Endometrial microvascular endothelial cells (primary cell): Measurements from ENCODE around the gene ITGB3BP. TPM values are rescaled to one million over a fixed set of nuclear protein-coding genes. Genes with fewer than 3 reads are reported as not detected.
"Not testable (repeated sequence)": the region's sequence is repeated elsewhere in the genome, so short reads cannot be mapped to it uniquely, and the experiment has no call there.

Source experiments
- in situ Hi-C: cut with HindIII; loops from 2 replicates; pipeline ENCODE4 v1.10.0; 2017; ENCODE audit warnings: low sequenced_read_pairs, low pct_unique_long_range_greater_than_20kb; ENCODE audit errors: inconsistent ontology term
- total RNA-seq: library from RNA; depleted of rRNA; stranded (reverse); fragments of >200 nt; gene quantifications from one replicate; pipeline ENCODE4 v1.2.3, GENCODE V29; 2015; ENCODE audit errors: inconsistent ontology term

Gene ITGB3BP
- 28.8 TPM for total RNA-seq

- in situ Hi-C loops, result no loop called here
These were observed at the start of gene ITGB3BP, which contains the start of gene EFCAB7 for GRCh38 chr1:63522891-63523728. ITGB3BP (minus strand) TSS chr1:63523225; CDS start chr1:63523133, 92 bp downstream. EFCAB7 (plus strand) TSS chr1:63523525; CDS start chr1:63525573, 2,048 bp downstream.

GRCh38 chr1:63572686-63573085 is 49.7 kb upstream of the ITGB3BP start:
- in situ Hi-C loops, result not testable (repeated sequence)

GRCh38 chr1:63569640-63570316 is 46.8 kb upstream of the ITGB3BP start:
- in situ Hi-C loops, result no loop called here

- in situ Hi-C loops, result no loop called here
These were observed 46.0 kb upstream of the ITGB3BP start for GRCh38 chr1:63569068-63569467.

GRCh38 chr1:63563745-63564144 is 40.7 kb upstream of the ITGB3BP start:
- in situ Hi-C loops, result no loop called here

GRCh38 chr1:63559357-63559756 is 36.3 kb upstream of the ITGB3BP start:
- in situ Hi-C loops, result no loop called here

- in situ Hi-C loops, result no loop called here
These were observed 34.5 kb upstream of the ITGB3BP start for GRCh38 chr1:63557365-63557987.

GRCh38 chr1:63555480-63555879 is 32.5 kb upstream of the ITGB3BP start:
- in situ Hi-C loops, result no loop called here

- in situ Hi-C loops, result no loop called here
These were observed 25.9 kb upstream of the ITGB3BP start for GRCh38 chr1:63548877-63549276.

- in situ Hi-C loops, result no loop called here
These were observed 25.3 kb upstream of the ITGB3BP start for GRCh38 chr1:63548303-63548702.

- in situ Hi-C loops, result no loop called here
These were observed 24.7 kb upstream of the ITGB3BP start for GRCh38 chr1:63547621-63548294.

GRCh38 chr1:63545780-63546179 is 22.8 kb upstream of the ITGB3BP start:
- in situ Hi-C loops, result no loop called here

GRCh38 chr1:63537940-63538339 is 14.9 kb upstream of the ITGB3BP start:
- in situ Hi-C loops, result no loop called here

- in situ Hi-C loops, result no loop called here
These were observed 14.0 kb upstream of the ITGB3BP start for GRCh38 chr1:63537006-63537405.

- in situ Hi-C loops, result no loop called here
These were observed 11.4 kb upstream of the ITGB3BP start for GRCh38 chr1:63534406-63534805.

- in situ Hi-C loops, result no loop called here
These were observed 10.9 kb upstream of the ITGB3BP start for GRCh38 chr1:63533931-63534330.

GRCh38 chr1:63532727-63533126 is 9.7 kb upstream of the ITGB3BP start:
- in situ Hi-C loops, result no loop called here

- in situ Hi-C loops, result no loop called here
These were observed 1.2 kb upstream of the ITGB3BP start for GRCh38 chr1:63524201-63524600.

- in situ Hi-C loops, result no loop called here
These were observed 713 bp upstream of the ITGB3BP start for GRCh38 chr1:63523738-63524137.
